ENCODE results near the gene ZNF485.

GRCh38 chr10:43607199-43607573, 948 bp downstream of the ZNF485 start:
- TF ChIP-seq CTCF (IDR thresholded peaks at IDR 0.05) (no peak), POLR2A (IDR thresholded peaks at IDR 0.05) (no peak)

Measured in esophagus squamous epithelium (tissue), 4 donors.